ENCODE data around the gene B3GNT9. TPM values are rescaled to one million over a fixed set of nuclear protein-coding genes. Genes with fewer than 3 reads are reported as not detected.

B3GNT9 gene
- polyA plus RNA-seq, 1 donor from 2014 or later, result not detected

- H3K9ac ChIP-seq (ENCODE audit: low read length), result no peak overlapping the region
- no peak overlapping the region for H3K27ac ChIP-seq (ENCODE audit: low read length)
- H3F3A ChIP-seq (ENCODE audit: insufficient read depth, low read length, poor library complexity, severe bottlenecking), result no peaks in the 10 kb centered on the region
- H3K9me2 ChIP-seq (ENCODE audit: insufficient read depth, low read length), result no peaks in the 10 kb centered on the region
- H3K4me3 ChIP-seq (ENCODE audit: low read length), result no peak overlapping the region
- peaks cover 15% of the 10 kb centered on the region for H3K79me2 ChIP-seq (replicated peaks; ENCODE audit: insufficient read depth, low read length)
- TF ChIP-seq MXI1 (conservative IDR thresholded peaks at IDR 0.05; ENCODE audit: poor library complexity, severe bottlenecking) (no peak), RAD21 (conservative IDR thresholded peaks at IDR 0.05) (no peak), EZH2 (IDR thresholded peaks at IDR 0.05; ENCODE audit: borderline replicate concordance, insufficient read depth, low read length, poor library complexity, severe bottlenecking) (no peak), EP300 (conservative IDR thresholded peaks at IDR 0.05; ENCODE audit: poor library complexity, severe bottlenecking) (no peak), POLR2AphosphoS5 (IDR thresholded peaks at IDR 0.05) (no peak), TAF1 (IDR thresholded peaks at IDR 0.05; ENCODE audit: low read depth) (no peak), SMC3 (conservative IDR thresholded peaks at IDR 0.05; ENCODE audit: poor library complexity) (no peak)
- TF ChIP-seq, protein P1, sequence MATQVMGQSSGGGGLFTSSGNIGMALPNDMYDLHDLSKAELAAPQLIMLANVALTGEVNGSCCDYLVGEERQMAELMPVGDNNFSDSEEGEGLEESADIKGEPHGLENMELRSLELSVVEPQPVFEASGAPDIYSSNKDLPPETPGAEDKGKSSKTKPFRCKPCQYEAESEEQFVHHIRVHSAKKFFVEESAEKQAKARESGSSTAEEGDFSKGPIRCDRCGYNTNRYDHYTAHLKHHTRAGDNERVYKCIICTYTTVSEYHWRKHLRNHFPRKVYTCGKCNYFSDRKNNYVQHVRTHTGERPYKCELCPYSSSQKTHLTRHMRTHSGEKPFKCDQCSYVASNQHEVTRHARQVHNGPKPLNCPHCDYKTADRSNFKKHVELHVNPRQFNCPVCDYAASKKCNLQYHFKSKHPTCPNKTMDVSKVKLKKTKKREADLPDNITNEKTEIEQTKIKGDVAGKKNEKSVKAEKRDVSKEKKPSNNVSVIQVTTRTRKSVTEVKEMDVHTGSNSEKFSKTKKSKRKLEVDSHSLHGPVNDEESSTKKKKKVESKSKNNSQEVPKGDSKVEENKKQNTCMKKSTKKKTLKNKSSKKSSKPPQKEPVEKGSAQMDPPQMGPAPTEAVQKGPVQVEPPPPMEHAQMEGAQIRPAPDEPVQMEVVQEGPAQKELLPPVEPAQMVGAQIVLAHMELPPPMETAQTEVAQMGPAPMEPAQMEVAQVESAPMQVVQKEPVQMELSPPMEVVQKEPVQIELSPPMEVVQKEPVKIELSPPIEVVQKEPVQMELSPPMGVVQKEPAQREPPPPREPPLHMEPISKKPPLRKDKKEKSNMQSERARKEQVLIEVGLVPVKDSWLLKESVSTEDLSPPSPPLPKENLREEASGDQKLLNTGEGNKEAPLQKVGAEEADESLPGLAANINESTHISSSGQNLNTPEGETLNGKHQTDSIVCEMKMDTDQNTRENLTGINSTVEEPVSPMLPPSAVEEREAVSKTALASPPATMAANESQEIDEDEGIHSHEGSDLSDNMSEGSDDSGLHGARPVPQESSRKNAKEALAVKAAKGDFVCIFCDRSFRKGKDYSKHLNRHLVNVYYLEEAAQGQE (IDR thresholded peaks at IDR 0.05; ENCODE audit: borderline replicate concordance), result no peak
- TF ChIP-seq, protein P2, sequence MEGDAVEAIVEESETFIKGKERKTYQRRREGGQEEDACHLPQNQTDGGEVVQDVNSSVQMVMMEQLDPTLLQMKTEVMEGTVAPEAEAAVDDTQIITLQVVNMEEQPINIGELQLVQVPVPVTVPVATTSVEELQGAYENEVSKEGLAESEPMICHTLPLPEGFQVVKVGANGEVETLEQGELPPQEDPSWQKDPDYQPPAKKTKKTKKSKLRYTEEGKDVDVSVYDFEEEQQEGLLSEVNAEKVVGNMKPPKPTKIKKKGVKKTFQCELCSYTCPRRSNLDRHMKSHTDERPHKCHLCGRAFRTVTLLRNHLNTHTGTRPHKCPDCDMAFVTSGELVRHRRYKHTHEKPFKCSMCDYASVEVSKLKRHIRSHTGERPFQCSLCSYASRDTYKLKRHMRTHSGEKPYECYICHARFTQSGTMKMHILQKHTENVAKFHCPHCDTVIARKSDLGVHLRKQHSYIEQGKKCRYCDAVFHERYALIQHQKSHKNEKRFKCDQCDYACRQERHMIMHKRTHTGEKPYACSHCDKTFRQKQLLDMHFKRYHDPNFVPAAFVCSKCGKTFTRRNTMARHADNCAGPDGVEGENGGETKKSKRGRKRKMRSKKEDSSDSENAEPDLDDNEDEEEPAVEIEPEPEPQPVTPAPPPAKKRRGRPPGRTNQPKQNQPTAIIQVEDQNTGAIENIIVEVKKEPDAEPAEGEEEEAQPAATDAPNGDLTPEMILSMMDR (IDR thresholded peaks at IDR 0.05; ENCODE audit: poor library complexity, severe bottlenecking), result no peak
- H3K4me2 ChIP-seq (ENCODE audit: low read length), result no peak overlapping the region
- no peaks in the 10 kb centered on the region for H3K27me3 ChIP-seq (ENCODE audit: insufficient read depth, low read depth, low read length)
- no peak overlapping the region for H2AFZ ChIP-seq (ENCODE audit: low read depth, low read length)
- no peaks in the 10 kb centered on the region for H3K36me3 ChIP-seq (ENCODE audit: insufficient read depth, low read length)
- H4K20me1 ChIP-seq (ENCODE audit: insufficient read depth), result no peaks in the 10 kb centered on the region
- no peaks in the 10 kb centered on the region for H3K9me3 ChIP-seq (ENCODE audit: low read length)
Measured at GRCh38 chr16:67194260-67194659, 43.5 kb upstream of the B3GNT9 start.

DNA sequence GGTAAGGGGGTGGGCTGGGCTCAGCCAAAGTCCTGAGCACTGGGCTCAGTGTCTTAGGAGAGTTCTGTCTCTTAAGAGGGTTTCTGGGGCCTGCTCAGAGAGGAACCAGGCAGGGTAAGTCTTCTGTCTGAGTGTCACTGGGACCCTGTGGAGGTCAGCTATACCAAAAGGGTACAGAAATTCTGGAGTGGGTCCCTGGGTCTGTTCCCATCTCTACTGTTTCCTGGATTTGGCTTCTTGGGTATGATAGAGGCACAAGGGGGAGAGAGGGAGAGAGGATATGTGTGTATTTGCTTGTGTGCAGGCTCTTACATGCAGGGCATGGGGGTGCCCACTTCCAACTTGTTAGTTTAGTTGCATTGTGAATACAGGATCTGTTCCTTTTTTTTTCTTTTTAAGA, 42.7 kb upstream of the B3GNT9 start:
- peak overlapping the region; percentile 100 for H3K4me3 ChIP-seq (ENCODE audit: low read length)
- H3F3A ChIP-seq (ENCODE audit: insufficient read depth, low read length, poor library complexity, severe bottlenecking), result no peaks in the 10 kb centered on the region
- H3K9ac ChIP-seq (ENCODE audit: low read length), result peak overlapping the region; percentile 89
- peaks cover 15% of the 10 kb centered on the region for H3K79me2 ChIP-seq (replicated peaks; ENCODE audit: insufficient read depth, low read length)
- no peaks in the 10 kb centered on the region for H4K20me1 ChIP-seq (ENCODE audit: insufficient read depth)
- H3K9me2 ChIP-seq (ENCODE audit: insufficient read depth, low read length), result no peaks in the 10 kb centered on the region
- H3K36me3 ChIP-seq (ENCODE audit: insufficient read depth, low read length), result no peaks in the 10 kb centered on the region
- no peak overlapping the region for H3K27ac ChIP-seq (ENCODE audit: low read length)
- no peaks in the 10 kb centered on the region for H3K9me3 ChIP-seq (ENCODE audit: low read length)
- H3K27me3 ChIP-seq (ENCODE audit: insufficient read depth, low read depth, low read length), result no peaks in the 10 kb centered on the region
- peak overlapping the region; percentile 86 for H3K4me2 ChIP-seq (ENCODE audit: low read length)
- H2AFZ ChIP-seq (ENCODE audit: low read depth, low read length), result no peak overlapping the region
- TF ChIP-seq MXI1 (conservative IDR thresholded peaks at IDR 0.05; ENCODE audit: poor library complexity, severe bottlenecking) (no peak), EZH2 (IDR thresholded peaks at IDR 0.05; ENCODE audit: borderline replicate concordance, insufficient read depth, low read length, poor library complexity, severe bottlenecking) (no peak), TAF1 (IDR thresholded peaks at IDR 0.05; ENCODE audit: low read depth) (no peak), POLR2AphosphoS5 (IDR thresholded peaks at IDR 0.05) (no peak), SMC3 (conservative IDR thresholded peaks at IDR 0.05; ENCODE audit: poor library complexity) (no peak), RAD21 (conservative IDR thresholded peaks at IDR 0.05) (no peak), EP300 (conservative IDR thresholded peaks at IDR 0.05; ENCODE audit: poor library complexity, severe bottlenecking) (no peak)
- TF ChIP-seq, protein P2 (IDR thresholded peaks at IDR 0.05; ENCODE audit: poor library complexity, severe bottlenecking), result no peak
- TF ChIP-seq, protein P1 (IDR thresholded peaks at IDR 0.05; ENCODE audit: borderline replicate concordance), result no peak

All from neural cell (in vitro differentiated cells).